Measurements from ENCODE around the gene IER5L.

GRCh38 chr9:129227843-129228189, 49.8 kb upstream of the IER5L start:
- no peak for TF ChIP-seq POLR2A (IDR thresholded peaks at IDR 0.05; ENCODE audit: low read depth, low read length)
- TF ChIP-seq TAF1 (IDR thresholded peaks at IDR 0.05; ENCODE audit: borderline replicate concordance, low read depth, low read length) = no peak
- no peak for TF ChIP-seq POLR2AphosphoS5 (IDR thresholded peaks at IDR 0.05; ENCODE audit: low read depth, low read length)
